GM12878 (cell line): ENCODE measurements around the gene JUND.

ENCODE experiments used
- CEBPB ChIP-seq, 2 experiments: fragments of 150-350 bp in 1 of 2; IDR thresholded peaks; 2 replicates each; pipeline ENCODE4 v1.6.1; 2012 to 2014; ENCODE audit warnings: low read depth in 2 of 2, low read length in 2 of 2, borderline replicate concordance in 1 of 2, inconsistent platforms in 1 of 2
- CHD4 ChIP-seq: fragments of 200-600 bp; sonication (generic); IDR thresholded peaks from 2 replicates; pipeline ENCODE4 v1.6.1; 2016; ENCODE audit warnings: mild to moderate bottlenecking
- CTCF ChIP-seq, 3 experiments: IDR thresholded peaks in 2 of 3; conservative IDR thresholded peaks in 1 of 3; 2 replicates each; pipeline ENCODE4 v1.5.1; 2011; ENCODE audit warnings: low read depth in 3 of 3, low read length in 3 of 3, mild to moderate bottlenecking in 3 of 3, control low read depth in 2 of 3, moderate library complexity in 2 of 3, inconsistent platforms in 1 of 3, mixed read lengths in 1 of 3; ENCODE audit not compliant: control insufficient read depth in 2 of 3, insufficient read depth in 1 of 3; ENCODE audit errors: extremely low read depth in 1 of 3
- EZH2 ChIP-seq: IDR thresholded peaks from 2 replicates; pipeline ENCODE4 v1.6.1; 2012; ENCODE audit warnings: low read depth, mild to moderate bottlenecking, control low read depth, inconsistent platforms, low read length, borderline replicate concordance; ENCODE audit not compliant: control insufficient read depth
- YY1 ChIP-seq: IDR thresholded peaks from 2 replicates; pipeline ENCODE4 v1.6.1; 2011; ENCODE audit warnings: low read depth, mild to moderate bottlenecking, low read length

- TF ChIP-seq CEBPB (IDR thresholded peaks at IDR 0.05; ENCODE audit: borderline replicate concordance in 1 of 2, low read depth in 2 of 2, low read length in 2 of 2) (no peak), EZH2 (no peak), YY1 (no peak), CTCF (IDR thresholded peaks at IDR 0.05 in 2 of 3, conservative IDR thresholded peaks at IDR 0.05 in 1 of 3; ENCODE audit: control insufficient read depth in 2 of 3, extremely low read depth in 1 of 3, insufficient read depth in 1 of 3, low read depth in 3 of 3, low read length in 3 of 3) (no peak), CHD4 (no peak)
These were observed 31.6 kb downstream of the JUND start for GRCh38 chr19:18249834-18250233.
